Psoas muscle (tissue), 8 donors: Measurements from ENCODE around the gene TLN1. TPM values are rescaled to one million over a fixed set of nuclear protein-coding genes. Genes with fewer than 3 reads are reported as not detected.

Source experiments
- ATAC-seq, 4 donors: fragments of 200-7000 bp; cut with Tn5 transposase; one replicate each; pipeline ENCODE4 v1.9.1; 2020; ENCODE audit warnings: moderate library complexity in 3 of 4, mild to moderate bottlenecking in 2 of 4
- DNase-seq, 2 donors: peaks; one replicate each; pipeline ENCODE4 v3.0.0-alpha.2; 2020
- H3K27ac ChIP-seq: fragments of 200-600 bp; one replicate; pipeline ENCODE4 v1.8.0; 2022
- H3K27me3 ChIP-seq, 3 donors: fragments of 200-600 bp in 1 of 3; one replicate each; pipeline versions ENCODE4 v1.6.1 to v1.8.0; 2013 to 2022; ENCODE audit warnings: low read length in 2 of 3, mild to moderate bottlenecking in 2 of 3, moderate library complexity in 1 of 3; ENCODE audit not compliant: insufficient read depth in 3 of 3
- H3K36me3 ChIP-seq, 2 donors: fragments of 200-600 bp in 1 of 2; one replicate each; pipeline versions ENCODE4 v1.6.1 to v1.8.0; 2013 to 2022; ENCODE audit warnings: low read depth in 1 of 2, mild to moderate bottlenecking in 1 of 2, moderate library complexity in 1 of 2; ENCODE audit not compliant: insufficient read depth in 1 of 2
- H3K4me1 ChIP-seq: fragments of 200-600 bp; one replicate; pipeline ENCODE4 v1.8.0; 2022
- H3K4me3 ChIP-seq: fragments of 200-600 bp; one replicate; pipeline ENCODE4 v1.8.0; 2022; ENCODE audit warnings: mild to moderate bottlenecking
- H3K9me3 ChIP-seq: fragments of 200-600 bp; one replicate; pipeline ENCODE4 v1.8.0; 2022
- CTCF ChIP-seq: fragments of 200-600 bp; IDR thresholded peaks from one replicate; pipeline ENCODE4 v1.8.0; 2022; ENCODE audit warnings: antibody characterized with exemption
- WGBS, 3 donors: extraction: QIAGEN DNeasy Blood & Tissue Kit; methylation state at CpG; one replicate each; pipeline versions ENCODE4 v1.1.6 to v1.1.7; 2013; 5-methylcytosine and 5-hydroxymethylcytosine counted together
- intact Hi-C, 2 donors: fragments of 100-400 bp; cut with DNase I; formaldehyde crosslinking; loops; one replicate each; pipeline versions ENCODE4 v1.11.0 to v1.14.2; 2022
- polyA plus RNA-seq, 3 donors: library from polyadenylated mRNA; stranded (reverse); fragments of 200-250 nt; gene quantifications; one replicate each; pipeline ENCODE4 v1.2.3, GENCODE V29; 2013
- total RNA-seq, 4 donors: library from RNA; stranded (reverse); fragmentation: NEBNext Ultra II Directional in 2 of 4; extraction: Animal tissue kit (Norgen Biotek cat#: 25700) in 2 of 4; gene quantifications; one replicate each; pipeline versions ENCODE4 v1.2.1 to v1.2.4, GENCODE V29; 2021 to 2023
- donor health status: healthy with polysubstance abuse.
- donor health status: DM: no; HTN: no; CAD: no; lungs with moderate emphysema.
- donor health status: Bipolar disorder and iron deficiency.
- donor health status: healthy.
- donor health status: DM: yes; HTN: yes; CAD: no.
- donor health status: DM: no; HTN: no; CAD: no.
- donor health status: DM: no; HTN: no; CAD: no.
- donor health status: DM: yes; HTN: yes; CAD: no.

Gene TLN1
- total and polyA plus RNA-seq, 7 donors: 88.2 to 320 (median 150) TPM

DNA sequence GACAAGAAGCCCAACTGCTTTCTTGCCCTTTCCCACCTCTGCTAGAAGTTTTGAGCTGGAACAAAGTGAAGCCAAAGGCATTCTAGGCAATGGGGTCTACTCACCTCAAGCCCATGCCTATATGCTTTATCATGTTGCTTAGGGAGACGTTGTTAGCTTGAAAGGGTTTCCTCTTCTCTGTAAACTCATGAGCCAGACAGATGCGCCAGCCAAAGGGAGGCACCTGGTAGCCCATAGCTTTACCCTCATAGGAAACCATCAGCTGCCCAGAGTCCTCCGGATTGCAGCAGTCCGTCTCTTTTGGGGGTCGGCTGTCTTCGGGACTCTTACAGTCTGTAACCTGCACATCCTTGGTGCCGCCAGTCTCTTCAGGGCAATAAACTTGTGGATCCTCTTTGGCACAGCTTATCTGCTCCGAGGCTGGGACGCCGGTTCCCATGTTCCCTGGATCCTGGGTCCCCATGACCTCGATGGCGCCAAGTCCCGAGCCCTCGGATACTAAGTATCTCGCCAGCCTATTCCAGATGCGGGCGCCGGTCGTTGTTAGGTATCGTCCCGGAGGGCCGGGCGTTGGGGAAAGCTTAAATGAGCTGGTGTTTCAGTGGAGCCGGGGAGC lies 16.4 kb upstream of the TLN1 start:
- H3K4me3 ChIP-seq: peak overlapping the region; percentile 93
- intact Hi-C loops: loop anchor here in 1 of 2 donors (2.0 kb wide), 1 partner anchor 14 kb away; no protein-coding TSS in a partner anchor
- no peak for TF ChIP-seq CTCF
- ATAC-seq (peak in 3 of 4 donors; percentile 1 to 9 (median 2)), DNase-seq (no peak)
- H3K36me3 ChIP-seq: peaks cover 15 to 64% of the 10 kb centered on the region in 2 donors
- H3K27me3 ChIP-seq: no peaks in the 10 kb centered on the region
- H3K27ac ChIP-seq: peak overlapping the region; percentile 90
- peaks cover 49% of the 10 kb centered on the region for H3K4me1 ChIP-seq
- 0% methylated on average over 24 of the region's 24 CpGs for WGBS, 3 donors
- no peaks in the 10 kb centered on the region for H3K9me3 ChIP-seq

GRCh38 chr9:35746583-35746982 lies 14.6 kb upstream of the TLN1 start:
- no peak for DNase-seq
- no peaks in the 10 kb centered on the region for H3K27me3 ChIP-seq
- intact Hi-C loops: no loop called here
- peak overlapping the region; percentile 90 for H3K27ac ChIP-seq
- TF ChIP-seq CTCF: no peak
- H3K4me3 ChIP-seq: peak overlapping the region; percentile 93
- 12 to 32% (median 16%) methylated on average over 3 of the region's 3 CpGs for WGBS, 3 donors
- H3K9me3 ChIP-seq: no peaks in the 10 kb centered on the region
- ATAC-seq: no peak
- H3K4me1 ChIP-seq: peaks cover 51% of the 10 kb centered on the region
- H3K36me3 ChIP-seq: peaks cover 25 to 64% of the 10 kb centered on the region in 2 donors

GRCh38 chr9:35745569-35745968 lies 13.6 kb upstream of the TLN1 start:
- H3K36me3 ChIP-seq: peaks cover 26 to 64% of the 10 kb centered on the region in 2 donors
- H3K4me3 ChIP-seq: peak overlapping the region; percentile 93
- intact Hi-C loops: no loop called here
- peak overlapping the region; percentile 90 for H3K27ac ChIP-seq
- no peak for ATAC-seq
- WGBS, 3 donors: 24 to 46% (median 31%) methylated on average over 1 of the region's 1 CpG
- H3K27me3 ChIP-seq: no peaks in the 10 kb centered on the region
- H3K9me3 ChIP-seq: no peaks in the 10 kb centered on the region
- no peak for DNase-seq
- no peak for TF ChIP-seq CTCF
- peaks cover 47% of the 10 kb centered on the region for H3K4me1 ChIP-seq

DNA sequence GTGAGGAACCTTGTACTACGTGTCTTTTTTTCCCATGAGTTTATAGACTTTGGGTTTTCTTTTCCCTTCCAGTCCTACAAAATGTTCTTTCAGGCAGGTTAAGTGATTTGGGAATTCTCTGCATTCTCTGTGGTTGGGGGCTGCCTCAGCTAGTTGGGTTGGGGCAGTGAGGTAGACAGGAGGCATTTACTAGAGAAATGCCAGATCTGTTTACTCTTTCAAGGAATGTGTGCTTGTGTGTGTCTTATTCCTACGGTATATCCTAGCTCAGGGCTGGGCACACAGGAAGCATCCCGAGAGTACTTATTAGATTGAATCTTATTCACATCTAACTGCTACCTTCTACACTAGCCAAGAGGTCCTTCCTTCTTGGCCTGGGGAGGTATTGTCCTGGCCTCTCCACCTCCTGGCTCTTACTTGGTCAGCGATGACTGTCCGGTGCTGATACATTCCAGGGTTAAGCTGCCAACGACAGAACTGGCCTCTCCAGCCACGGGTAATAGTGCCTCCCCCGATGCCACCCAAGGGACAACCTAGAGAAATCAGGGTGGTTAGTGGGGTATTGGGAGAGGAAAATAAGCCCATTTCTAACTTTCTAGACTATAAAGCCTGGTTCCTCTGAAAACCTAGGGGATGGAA lies 12.0 kb upstream of the TLN1 start:
- no peak overlapping the region for H3K4me3 ChIP-seq
- 52 to 71% (median 57%) methylated on average over 8 of the region's 8 CpGs for WGBS, 3 donors
- H3K27ac ChIP-seq: peak overlapping the region; percentile 7
- intact Hi-C loops: no loop called here
- ATAC-seq (no peak), DNase-seq (no peak)
- H3K27me3 ChIP-seq: no peaks in the 10 kb centered on the region
- H3K36me3 ChIP-seq: peaks cover 39 to 76% of the 10 kb centered on the region in 2 donors
- no peaks in the 10 kb centered on the region for H3K9me3 ChIP-seq
- H3K4me1 ChIP-seq: peaks cover 41% of the 10 kb centered on the region
- TF ChIP-seq CTCF: no peak
